ENCODE results near the gene PPIB. TPM values are rescaled to one million over a fixed set of nuclear protein-coding genes. Genes with fewer than 3 reads are reported as not detected.
"Not testable (repeated sequence)": the region's sequence is repeated elsewhere in the genome, so short reads cannot be mapped to it uniquely, and the experiment has no call there.

The PPIB gene
- total RNA-seq, 1 experiment from 2014 or later, result 627 TPM

GRCh38 chr15:64110950-64111678 lies 51.7 kb downstream of the PPIB start:
- no peak for DNase-seq (ENCODE audit: low spot score)

- not testable (repeated sequence) for DNase-seq (ENCODE audit: low spot score)
These were observed 52.6 kb downstream of the PPIB start for GRCh38 chr15:64110108-64110701.

- no peak for DNase-seq (ENCODE audit: low spot score)
These were observed 55.5 kb downstream of the PPIB start for GRCh38 chr15:64107337-64107736.

Small RNAs within 50 kb of the gene (small RNA-seq; reads per million reads assigned to genes)
- gene RF00019, result not detected

Other genes with a start within 250 kb of the PPIB start
- gene DAPK2, start 116.5 kb downstream of the PPIB start, total RNA-seq (2014; rRNA removed; shearing (Covaris generic)), result 0.52 and 4.4 TPM in 2 replicates
- 137 and 147 TPM in 2 replicates for gene CIAO2A, start 69.2 kb downstream of the PPIB start, total RNA-seq (2014; rRNA removed; shearing (Covaris generic))
- gene SNX1, start 67.0 kb downstream of the PPIB start, total RNA-seq (2014; rRNA removed; shearing (Covaris generic)), result 36.2 and 60.9 TPM in 2 replicates
- 0.03 and 0.18 TPM in 2 replicates for gene SNX22, start 11.3 kb downstream of the PPIB start, total RNA-seq (2014; rRNA removed; shearing (Covaris generic))
- gene CSNK1G1, start 193.2 kb upstream of the PPIB start, total RNA-seq (2014; rRNA removed; shearing (Covaris generic)), result 11.8 and 12.6 TPM in 2 replicates
- gene PCLAF, start 218.4 kb upstream of the PPIB start, total RNA-seq (2014; rRNA removed; shearing (Covaris generic)), result 80.0 and 83.7 TPM in 2 replicates
- 5.4 and 6.1 TPM in 2 replicates for gene TRIP4, start 224.8 kb upstream of the PPIB start, total RNA-seq (2014; rRNA removed; shearing (Covaris generic))

All from HT-29 (cell line).